ENCODE measurements around the gene CDSN. TPM values are rescaled to one million over a fixed set of nuclear protein-coding genes. Genes with fewer than 3 reads are reported as not detected.

CDSN gene
- total and polyA plus RNA-seq, 2 experiments from 2014 or later, result not detected

- no peak for DNase-seq
- WGBS, 2 experiments (ENCODE audit: low coverage in 1 of 2, low lambda C conversion rate in 2 of 2, missing lambda C conversion rate in 2 of 2), result 71% methylated on average over 4 of the region's 4 CpGs
- Histone ChIP-seq H3K9ac (no peak overlapping the region), H3K27ac (no peak overlapping the region), H4K20me1 (ENCODE audit: insufficient read depth) (no peaks in the 10 kb centered on the region), H3K9me3 (ENCODE audit: low read depth) (no peaks in the 10 kb centered on the region), H3K4me3 (no peak overlapping the region), H3K79me2 (ENCODE audit: insufficient read depth) (no peaks in the 10 kb centered on the region), H3K9me2 (ENCODE audit: insufficient read depth) (no peaks in the 10 kb centered on the region), H3F3A (ENCODE audit: insufficient read depth) (no peaks in the 10 kb centered on the region), H3K36me3 (ENCODE audit: low read depth) (no peaks in the 10 kb centered on the region), H2AFZ (no peak overlapping the region), H3K27me3 (replicated peaks; ENCODE audit: insufficient read depth) (no peaks in the 10 kb centered on the region), H3K4me2 (ENCODE audit: unreplicated experiment) (no peak overlapping the region), H3K4me1 (ENCODE audit: insufficient read depth) (peaks cover 4% of the 10 kb centered on the region; the same call in 1 of the 2 replicates)
- in situ Hi-C loops (cut with MboI), result loop anchor here (25.0 kb wide), 1 partner anchor 361 kb away; the partner anchor contains the start of genes FLOT1 and IER3
- TF ChIP-seq EZH2phosphoT487 (IDR thresholded peaks at IDR 0.05; ENCODE audit: insufficient read depth, low read depth), result no peak
- TF ChIP-seq EZH2 (IDR thresholded peaks at IDR 0.05; ENCODE audit: insufficient read depth, poor library complexity, severe bottlenecking), result no peak
Measured at GRCh38 chr6:31098449-31098938, 21.8 kb downstream of the CDSN start.

- Histone ChIP-seq H3K36me3 (ENCODE audit: low read depth) (no peaks in the 10 kb centered on the region), H3K79me2 (ENCODE audit: insufficient read depth) (no peaks in the 10 kb centered on the region), H3K9me3 (ENCODE audit: low read depth) (no peaks in the 10 kb centered on the region), H3K9ac (no peak overlapping the region), H4K20me1 (ENCODE audit: insufficient read depth) (no peaks in the 10 kb centered on the region), H3K4me2 (ENCODE audit: unreplicated experiment) (no peak overlapping the region), H3K27me3 (replicated peaks; ENCODE audit: insufficient read depth) (no peaks in the 10 kb centered on the region), H2AFZ (no peak overlapping the region), H3F3A (ENCODE audit: insufficient read depth) (no peaks in the 10 kb centered on the region), H3K4me1 (ENCODE audit: insufficient read depth) (peaks cover 4% of the 10 kb centered on the region; the same call in 1 of the 2 replicates), H3K4me3 (no peak overlapping the region), H3K27ac (no peak overlapping the region), H3K9me2 (ENCODE audit: insufficient read depth) (no peaks in the 10 kb centered on the region)
- 72 to 81% methylated on average over 5 of the region's 5 CpGs for WGBS, 2 experiments (ENCODE audit: low coverage in 1 of 2, low lambda C conversion rate in 2 of 2, missing lambda C conversion rate in 2 of 2)
- in situ Hi-C loops (cut with MboI), result loop anchor here (25.0 kb wide), 1 partner anchor 359 kb away; the partner anchor contains the start of genes FLOT1 and IER3
- TF ChIP-seq EZH2phosphoT487 (IDR thresholded peaks at IDR 0.05; ENCODE audit: insufficient read depth, low read depth), result no peak
- TF ChIP-seq EZH2 (IDR thresholded peaks at IDR 0.05; ENCODE audit: insufficient read depth, poor library complexity, severe bottlenecking), result no peak
- DNase-seq, result no peak
Measured at GRCh38 chr6:31096656-31097055, 23.6 kb downstream of the CDSN start.

GRCh38 chr6:31096215-31096614 is 24.0 kb downstream of the CDSN start:
- H3K36me3 ChIP-seq (ENCODE audit: low read depth), result no peaks in the 10 kb centered on the region
- no peaks in the 10 kb centered on the region for H3K27me3 ChIP-seq (replicated peaks; ENCODE audit: insufficient read depth)
- no peak for DNase-seq
- peaks cover 4% of the 10 kb centered on the region; the same call in 1 of the 2 replicates for H3K4me1 ChIP-seq (ENCODE audit: insufficient read depth)
- no peak overlapping the region for H3K4me3 ChIP-seq
- H3K79me2 ChIP-seq (ENCODE audit: insufficient read depth), result no peaks in the 10 kb centered on the region
- in situ Hi-C loops (cut with MboI), result loop anchor here (25.0 kb wide), 1 partner anchor 359 kb away; the partner anchor contains the start of genes FLOT1 and IER3
- no peaks in the 10 kb centered on the region for H3F3A ChIP-seq (ENCODE audit: insufficient read depth)
- no peak overlapping the region for H3K9ac ChIP-seq
- no peaks in the 10 kb centered on the region for H4K20me1 ChIP-seq (ENCODE audit: insufficient read depth)
- 86 to 87% methylated on average over 3 of the region's 3 CpGs for WGBS, 2 experiments (ENCODE audit: low coverage in 1 of 2, low lambda C conversion rate in 2 of 2, missing lambda C conversion rate in 2 of 2)
- H2AFZ ChIP-seq, result no peak overlapping the region
- TF ChIP-seq EZH2phosphoT487 (IDR thresholded peaks at IDR 0.05; ENCODE audit: insufficient read depth, low read depth), result no peak
- no peak for TF ChIP-seq EZH2 (IDR thresholded peaks at IDR 0.05; ENCODE audit: insufficient read depth, poor library complexity, severe bottlenecking)
- H3K27ac ChIP-seq, result no peak overlapping the region
- no peaks in the 10 kb centered on the region for H3K9me3 ChIP-seq (ENCODE audit: low read depth)
- H3K9me2 ChIP-seq (ENCODE audit: insufficient read depth), result no peaks in the 10 kb centered on the region
- no peak overlapping the region for H3K4me2 ChIP-seq (ENCODE audit: unreplicated experiment)

GRCh38 chr6:31094389-31094881 is 25.8 kb downstream of the CDSN start:
- Histone ChIP-seq H3F3A (ENCODE audit: insufficient read depth) (no peaks in the 10 kb centered on the region), H3K79me2 (ENCODE audit: insufficient read depth) (no peaks in the 10 kb centered on the region), H3K4me2 (ENCODE audit: unreplicated experiment) (no peak overlapping the region), H3K4me1 (ENCODE audit: insufficient read depth) (peaks cover 4% of the 10 kb centered on the region; the same call in 1 of the 2 replicates), H3K9me2 (ENCODE audit: insufficient read depth) (no peaks in the 10 kb centered on the region), H3K9me3 (ENCODE audit: low read depth) (no peaks in the 10 kb centered on the region), H3K4me3 (no peak overlapping the region), H3K36me3 (ENCODE audit: low read depth) (no peaks in the 10 kb centered on the region), H2AFZ (no peak overlapping the region), H3K27me3 (replicated peaks; ENCODE audit: insufficient read depth) (no peaks in the 10 kb centered on the region), H3K27ac (no peak overlapping the region), H3K9ac (no peak overlapping the region), H4K20me1 (ENCODE audit: insufficient read depth) (no peaks in the 10 kb centered on the region)
- WGBS, 2 experiments (ENCODE audit: low coverage in 1 of 2, low lambda C conversion rate in 2 of 2, missing lambda C conversion rate in 2 of 2), result 51 to 53% methylated on average over 3 of the region's 3 CpGs
- in situ Hi-C loops (cut with MboI), result loop anchor here (25.0 kb wide), 1 partner anchor 357 kb away; the partner anchor contains the start of genes FLOT1 and IER3
- peak; percentile 51 for DNase-seq
- TF ChIP-seq EZH2 (IDR thresholded peaks at IDR 0.05; ENCODE audit: insufficient read depth, poor library complexity, severe bottlenecking) (no peak), EZH2phosphoT487 (IDR thresholded peaks at IDR 0.05; ENCODE audit: insufficient read depth, low read depth) (no peak)

Data from GM23248 (cell line).